GM13977 (cell line): Measurements from ENCODE around the gene BABAM2.

Source experiments
- DNase-seq: peaks from one replicate; pipeline ENCODE4 v3.0.0; 2012; ENCODE audit warnings: low spot score
- CTCF ChIP-seq: IDR thresholded peaks from 2 replicates; pipeline ENCODE4 v1.5.1; 2012; ENCODE audit warnings: mild to moderate bottlenecking, control low read depth; ENCODE audit not compliant: insufficient read depth; ENCODE audit errors: extremely low read depth, missing control alignments
- in situ Hi-C: fragments of 300-500 bp; cut with MboI; formaldehyde crosslinking; loops from one replicate; pipeline ENCODE4 v1.12.0; 2022; ENCODE audit warnings: low sequenced_read_pairs, low pct_unique_long_range_greater_than_20kb, mixed read lengths, inconsistent platforms; ENCODE audit not compliant: unreplicated experiment

The BABAM2 gene

GRCh38 chr2:28082131-28082530 lies 191.6 kb downstream of the BABAM2 start:
- in situ Hi-C loops = no loop called here
- TF ChIP-seq CTCF = no peak
- no peak for DNase-seq

GRCh38 chr2:28083476-28083875 lies 192.9 kb downstream of the BABAM2 start:
- no peak for DNase-seq
- no peak for TF ChIP-seq CTCF
- in situ Hi-C loops = no loop called here

- in situ Hi-C loops = no loop called here
- DNase-seq = no peak
- TF ChIP-seq CTCF = no peak
Measured at GRCh38 chr2:28084564-28084963, 194.0 kb downstream of the BABAM2 start.

GRCh38 chr2:28085201-28085600 lies 194.7 kb downstream of the BABAM2 start:
- DNase-seq = no peak
- no peak for TF ChIP-seq CTCF
- in situ Hi-C loops = no loop called here

GRCh38 chr2:28086611-28087010 lies 196.1 kb downstream of the BABAM2 start:
- no peak for TF ChIP-seq CTCF
- no peak for DNase-seq
- in situ Hi-C loops = no loop called here

- in situ Hi-C loops = no loop called here
- no peak for DNase-seq
- TF ChIP-seq CTCF = no peak
Measured at GRCh38 chr2:28088970-28089369, 198.4 kb downstream of the BABAM2 start.

GRCh38 chr2:28089486-28089885 lies 199.0 kb downstream of the BABAM2 start:
- DNase-seq = no peak
- in situ Hi-C loops = no loop called here
- TF ChIP-seq CTCF = no peak
